Measurements from ENCODE around the gene NEK1.

DNA sequence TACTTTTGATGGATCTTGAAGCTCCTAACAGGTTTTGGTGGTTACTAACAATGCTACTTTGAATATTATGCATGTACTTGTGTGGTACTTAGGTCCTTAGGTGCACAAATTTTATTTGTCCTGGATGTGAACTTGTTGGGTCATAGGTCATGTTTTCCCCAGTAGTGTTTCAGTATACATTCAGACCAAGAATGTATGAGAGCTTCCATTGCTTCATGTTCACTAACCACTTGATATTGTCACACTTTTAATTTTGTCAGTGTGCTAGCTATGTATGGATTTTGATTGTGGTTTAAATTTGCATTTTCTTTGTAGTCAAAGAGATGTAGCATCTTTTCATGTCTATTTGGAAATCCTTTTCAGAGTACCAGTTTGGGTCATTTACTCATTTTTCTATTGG lies 40.2 kb upstream of the NEK1 start:
- no peak for TF ChIP-seq CTCF (IDR thresholded peaks at IDR 0.05)
- no peak for TF ChIP-seq POLR2AphosphoS5 (IDR thresholded peaks at IDR 0.05; ENCODE audit: insufficient read depth in 1 of 2, low read depth in 1 of 2)
